NCI-H1930 (cell line): ENCODE data around the gene GGN.
"Not testable (repeated sequence)": the region's sequence is repeated elsewhere in the genome, so short reads cannot be mapped to it uniquely, and the experiment has no call there.

Experiments used
- DNase-seq, 2 experiments: peaks; one replicate each; lab custom pipeline; 2025; lab: John Stamatoyannopoulos, UW

The GGN gene

DNA sequence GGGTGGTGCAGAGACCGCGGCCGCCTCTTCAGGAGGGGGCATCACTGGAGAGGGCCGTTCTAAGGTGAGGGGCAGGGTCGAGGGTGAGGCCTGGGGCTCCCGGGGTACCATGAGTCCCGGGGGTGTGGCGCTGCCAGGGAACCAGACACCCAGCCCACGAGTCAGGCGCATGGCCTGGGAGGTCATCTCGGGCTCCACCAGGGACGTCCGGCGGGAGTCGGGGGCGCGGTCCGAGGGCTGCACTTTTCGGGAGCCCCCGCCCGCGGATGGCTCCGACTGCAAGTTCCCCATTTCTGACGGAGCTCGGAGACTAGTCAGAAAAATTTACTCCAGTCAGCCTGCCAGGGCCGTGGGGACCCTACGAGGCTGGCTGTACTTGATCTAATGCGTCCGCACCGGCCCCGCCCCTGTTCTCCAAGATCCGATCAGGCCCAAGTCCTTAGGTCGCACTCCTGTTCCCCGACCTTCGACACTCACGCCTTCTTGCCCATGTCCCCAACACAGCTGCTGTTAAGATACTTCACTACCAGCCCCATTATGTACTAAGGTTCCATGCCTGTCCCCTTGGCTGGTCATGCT is 774 bp downstream of the GGN start:
- no peak for DNase-seq

DNA sequence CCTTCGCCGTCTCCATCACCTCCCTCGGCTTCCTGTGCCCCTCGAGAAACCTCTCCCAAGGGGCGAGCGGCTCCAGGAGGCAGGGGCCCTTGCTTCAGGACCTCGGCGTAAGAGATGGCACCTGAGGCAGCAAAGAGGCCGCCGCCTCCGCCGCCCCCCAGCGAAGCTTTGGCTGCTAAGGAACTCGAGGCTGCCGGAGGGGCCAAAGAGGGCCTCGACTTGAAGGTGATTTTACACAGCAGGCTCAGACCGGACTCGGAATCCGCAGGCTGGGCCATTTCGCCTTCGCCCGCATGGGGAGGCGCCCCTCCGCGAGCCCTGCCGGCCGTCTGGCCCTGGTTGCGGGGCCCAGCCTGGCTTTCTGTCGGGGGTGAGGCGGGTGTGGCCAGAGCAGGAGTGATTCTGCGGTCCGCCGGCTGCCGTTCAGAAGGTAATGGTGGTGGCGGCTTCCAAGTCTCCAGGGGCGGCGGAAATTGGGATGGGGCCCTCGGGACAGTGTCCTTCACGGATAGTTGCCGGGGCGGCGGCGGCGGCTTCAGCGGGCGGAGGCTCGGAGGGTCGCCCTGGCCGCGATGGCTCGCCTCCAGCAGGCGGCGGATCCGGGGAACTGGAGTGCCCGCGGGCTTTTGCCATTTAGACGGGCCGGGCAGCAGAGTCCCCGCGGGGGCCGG is 1.4 kb downstream of the GGN start:
- no peak for DNase-seq

DNA sequence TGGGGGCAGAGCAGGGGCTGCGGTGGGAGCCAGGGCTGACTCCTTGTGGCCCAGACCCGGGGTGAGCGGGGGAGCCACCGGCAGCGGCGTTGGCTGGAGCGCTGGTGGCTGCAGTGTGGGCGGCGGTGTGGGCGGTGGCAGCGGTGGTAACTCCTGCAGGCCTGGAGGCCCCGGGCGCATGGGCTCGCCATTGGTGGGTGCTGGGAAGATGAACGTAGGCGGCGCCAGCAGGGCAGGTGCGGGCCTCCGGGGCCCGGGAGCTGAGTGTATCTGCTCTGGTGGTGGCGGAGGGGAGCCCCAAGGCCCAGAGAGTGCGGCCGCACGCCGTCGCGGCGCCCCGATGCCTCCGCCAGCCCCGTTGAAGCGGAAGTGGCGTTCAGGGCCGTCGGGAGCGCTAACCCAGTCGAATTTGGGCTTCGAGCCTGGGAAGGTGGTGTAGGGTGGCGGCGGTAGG is 2.0 kb downstream of the GGN start:
- no peak for DNase-seq

GRCh38 chr19:38385057-38385803 is 2.6 kb downstream of the GGN start:
- DNase-seq, result no peak

- DNase-seq, result no peak
Measured at GRCh38 chr19:38384209-38385027, 3.4 kb downstream of the GGN start.

GRCh38 chr19:38383743-38384142 is 4.1 kb downstream of the GGN start:
- DNase-seq, result no peak

DNA sequence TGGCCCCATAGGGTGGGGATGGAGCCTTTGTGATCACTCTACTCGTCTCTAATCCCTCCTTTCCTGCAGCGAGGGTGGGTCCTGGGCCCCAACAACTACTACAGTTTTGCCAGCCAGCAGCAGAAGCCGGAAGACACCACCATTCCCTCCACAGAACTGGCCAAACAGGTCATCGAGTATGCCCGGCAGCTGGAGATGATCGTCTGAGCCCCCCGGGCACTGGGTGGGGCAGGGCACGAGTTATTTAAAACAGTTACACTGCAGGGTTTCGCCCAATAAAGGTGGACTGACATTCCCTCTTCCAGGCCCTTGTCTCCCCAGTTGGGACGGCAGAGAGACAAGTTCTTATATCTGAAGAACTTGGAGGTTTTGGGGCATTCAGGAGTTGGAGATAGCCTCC is 4.7 kb downstream of the GGN start:
- DNase-seq, result no peak

- no peak for DNase-seq
Measured at GRCh38 chr19:38381138-38381537, 6.7 kb downstream of the GGN start.

DNA sequence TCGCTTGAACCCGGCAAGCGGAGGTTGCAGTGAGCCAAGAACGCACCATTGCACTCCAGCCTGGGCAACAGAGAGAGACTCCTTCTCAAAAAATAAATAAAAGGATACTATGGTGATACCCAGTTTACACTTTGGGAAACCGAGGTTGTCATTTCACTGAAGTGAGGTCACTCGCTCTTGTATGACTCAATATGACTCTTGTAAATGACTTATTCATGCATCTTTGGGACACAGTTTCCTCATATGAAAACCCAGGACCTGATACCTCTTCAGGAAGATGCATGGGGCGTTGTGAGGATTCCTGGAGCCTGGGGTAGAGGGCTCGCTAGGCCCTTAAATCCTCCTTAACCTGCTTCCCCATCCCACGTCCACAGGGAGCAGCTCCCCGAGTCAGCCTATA is 9.0 kb downstream of the GGN start:
- no peak for DNase-seq

GRCh38 chr19:38377052-38377451 is 10.8 kb downstream of the GGN start:
- no peak for DNase-seq

- no peak for DNase-seq
Measured at GRCh38 chr19:38376576-38376975, 11.3 kb downstream of the GGN start.

DNA sequence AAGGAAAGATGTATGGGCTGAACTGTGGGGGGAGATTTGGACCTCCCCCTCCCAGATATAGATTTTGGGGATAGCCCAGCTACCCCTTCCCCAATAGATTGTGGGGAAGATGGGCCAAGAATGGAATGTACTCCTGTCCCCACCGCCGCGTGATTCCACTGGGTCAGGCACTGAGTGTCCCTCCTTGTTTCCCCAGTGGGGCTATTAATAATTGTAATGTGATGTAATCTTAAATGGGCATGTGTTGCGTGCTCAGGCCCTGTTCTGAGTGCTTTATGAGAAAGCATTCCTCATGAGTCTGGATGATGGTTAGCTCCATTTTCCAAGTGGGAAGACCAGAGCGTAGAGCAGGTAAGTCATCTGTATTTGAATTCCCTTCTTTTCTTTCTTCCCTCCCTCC is 12.1 kb downstream of the GGN start:
- no peak for DNase-seq

DNA sequence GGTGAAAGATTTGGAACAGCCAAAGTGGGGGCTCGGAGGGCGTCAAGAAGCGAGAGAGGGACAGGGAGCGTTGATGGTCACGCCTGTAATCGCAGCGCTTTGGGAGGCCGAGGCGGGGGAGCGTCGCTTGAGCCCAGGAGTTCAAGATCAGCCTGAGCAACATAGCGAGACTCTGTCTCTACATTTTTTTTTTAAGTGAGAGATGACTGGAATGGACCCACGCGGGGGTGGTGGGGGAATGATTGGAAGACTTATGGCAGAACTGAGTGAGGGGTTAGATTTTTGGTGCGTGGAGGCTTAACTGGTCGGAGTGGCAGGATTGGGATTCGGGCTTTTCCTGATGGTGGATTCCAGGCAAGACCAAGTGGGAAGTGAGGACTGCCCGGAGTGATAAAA is 12.7 kb downstream of the GGN start:
- no peak for DNase-seq

DNA sequence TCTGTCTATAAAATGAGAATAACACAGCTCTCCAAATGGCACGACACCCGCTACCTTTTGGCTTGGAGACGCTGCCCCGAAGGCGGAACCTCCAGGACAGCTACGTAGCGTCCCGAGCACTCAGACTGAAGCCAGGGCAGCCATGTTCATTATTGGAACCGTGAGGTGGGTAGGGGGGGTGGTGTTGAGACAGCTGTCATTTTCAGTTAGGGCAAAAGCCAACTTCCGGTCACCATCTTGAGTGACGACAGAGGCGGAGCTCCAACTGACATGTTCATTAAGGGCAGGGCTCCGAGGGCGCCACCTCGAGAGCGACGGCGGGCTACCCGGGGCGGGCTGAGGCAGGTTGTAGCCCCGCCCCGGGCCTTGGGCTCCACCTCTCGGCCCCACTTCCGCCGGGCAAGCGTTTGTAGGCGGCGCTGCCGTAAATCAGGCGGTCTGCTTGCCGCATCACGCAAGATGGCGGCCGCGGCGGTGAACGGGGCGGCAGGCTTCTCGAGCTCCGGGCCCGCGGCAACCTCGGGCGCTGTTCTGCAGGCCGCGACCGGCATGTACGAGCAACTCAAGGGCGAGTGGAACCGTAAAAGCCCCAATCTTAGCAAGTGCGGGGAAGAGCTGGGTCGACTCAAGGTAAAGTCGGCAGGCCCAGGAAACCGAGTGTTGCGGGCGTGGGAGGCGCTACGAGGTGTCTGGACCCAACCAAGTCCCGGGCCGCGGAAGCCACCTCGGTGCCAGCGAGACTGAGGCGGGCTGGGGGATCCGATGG is 13.3 kb downstream of the GGN start, which contains the start of gene PSMD8:
Gene PSMD8, plus strand, starts transcription at position 240 of the 766 bp plus-strand sequence. Its CDS starts 31 bp downstream, at position 271.
- DNase-seq, result peak; percentile 99

GRCh38 chr19:38373907-38374331 is 13.9 kb downstream of the GGN start:
- no peak for DNase-seq

DNA sequence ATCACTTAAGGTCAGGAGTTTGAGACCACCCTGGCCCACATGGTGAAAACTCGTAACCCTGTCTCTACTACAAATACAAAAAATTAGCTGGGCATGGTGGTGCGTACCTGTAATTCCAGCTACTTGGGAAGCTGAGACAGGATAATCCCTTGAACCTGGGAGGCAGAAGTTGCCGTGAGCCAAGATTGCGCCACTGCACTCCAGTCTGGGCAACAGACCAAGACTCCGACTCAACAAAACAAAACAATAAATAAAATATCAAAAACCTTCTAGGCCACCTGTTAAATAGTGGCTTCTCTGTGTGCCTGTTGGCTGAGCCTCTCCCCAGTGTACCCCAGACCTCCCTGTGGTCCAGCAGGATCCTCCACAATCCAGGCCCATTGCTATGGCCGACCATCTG is 16.8 kb downstream of the GGN start:
- no peak for DNase-seq

- no peak for DNase-seq
Measured at GRCh38 chr19:38370299-38370698, 17.5 kb downstream of the GGN start.

GRCh38 chr19:38369584-38369983 is 18.2 kb downstream of the GGN start:
- no peak for DNase-seq

DNA sequence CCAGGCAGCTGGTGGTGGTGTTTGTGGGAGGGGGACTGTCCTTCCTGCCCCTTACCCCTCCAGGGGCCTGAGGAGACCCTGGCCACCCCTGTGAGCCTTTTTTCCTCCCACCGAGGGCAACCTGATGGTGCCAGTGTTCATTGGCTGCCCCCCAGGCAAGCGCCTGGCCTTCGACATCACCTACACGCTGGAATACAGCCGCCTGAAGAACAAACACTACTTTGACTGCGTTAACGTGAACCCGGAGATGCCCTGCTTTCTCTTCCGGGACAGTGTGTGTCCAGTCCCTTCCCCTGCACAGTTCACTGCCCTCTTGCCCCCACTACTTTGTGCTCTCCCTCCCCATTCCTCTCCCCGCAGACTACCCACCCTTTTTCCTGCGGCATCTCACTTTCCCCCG is 20.8 kb downstream of the GGN start:
- DNase-seq, result no peak

GRCh38 chr19:38362946-38363688 is 24.7 kb downstream of the GGN start:
- not testable (repeated sequence) for DNase-seq
